Esophagus muscularis mucosa (tissue), 4 donors: ENCODE data around the gene CNOT10. TPM values are rescaled to one million over a fixed set of nuclear protein-coding genes. Genes with fewer than 3 reads are reported as not detected.
"Not testable (repeated sequence)": the region's sequence is repeated elsewhere in the genome, so short reads cannot be mapped to it uniquely, and the experiment has no call there.

ENCODE experiments used
- DNase-seq: peaks from one replicate; pipeline ENCODE4 v3.0.0-alpha.2; 2017; ENCODE audit errors: extremely low spot score
- H3K27ac ChIP-seq, 4 donors: fragments of 200-600 bp; sonication (generic); replicated peaks in 1 of 4; 1 replicate in 3 of 4; 2 replicates in 1 of 4; pipeline ENCODE4 v1.5.1; 2016 to 2019; ENCODE audit warnings: mild to moderate bottlenecking in 1 of 4
- H3K27me3 ChIP-seq, 4 donors: fragments of 200-600 bp; sonication (generic); one replicate each; pipeline versions ENCODE4 v1.5.1 to v1.6.0; 2016 to 2019
- H3K36me3 ChIP-seq, 4 donors: fragments of 200-600 bp; sonication (generic); one replicate each; pipeline ENCODE4 v1.5.1; 2016 to 2019
- H3K4me1 ChIP-seq, 4 donors: fragments of 200-600 bp; sonication (generic); one replicate each; pipeline ENCODE4 v1.5.1; 2016 to 2019
- H3K4me3 ChIP-seq, 4 donors: fragments of 200-600 bp; sonication (generic); 1 replicate in 2 of 4; 2 replicates in 2 of 4; pipeline ENCODE4 v1.5.1; 2016 to 2019; ENCODE audit warnings: mild to moderate bottlenecking in 4 of 4, moderate library complexity in 1 of 4
- H3K9me3 ChIP-seq, 4 donors: fragments of 200-600 bp; sonication (generic); 1 replicate in 3 of 4; 2 replicates in 1 of 4; pipeline ENCODE4 v1.5.1; 2016 to 2019
- EP300 ChIP-seq: sonication (generic); formaldehyde crosslinking; IDR thresholded peaks from one replicate; pipeline ENCODE4 v1.6.1; 2017; ENCODE audit warnings: antibody characterized with exemption
- POLR2A ChIP-seq: fragments of 450-650 bp; IDR thresholded peaks from one replicate; pipeline ENCODE4 v1.6.1; 2017; ENCODE audit warnings: antibody characterized with exemption, moderate library complexity, mild to moderate bottlenecking, low read depth
- POLR2AphosphoS5 ChIP-seq, 2 donors: sonication (generic); formaldehyde crosslinking; IDR thresholded peaks; one replicate each; pipeline ENCODE4 v1.6.1; 2017; ENCODE audit warnings: antibody characterized with exemption in 2 of 2
- WGBS: methylation state at CpG from one replicate; pipeline ENCODE4 v1.1.5; 2018; 5-methylcytosine and 5-hydroxymethylcytosine counted together
- intact Hi-C: fragments of 100-400 bp; cut with DNase I; formaldehyde crosslinking; loops from one replicate; pipeline ENCODE4 v1.15.1; 2023
- total RNA-seq, 4 donors: library from RNA; depleted of rRNA; stranded (reverse); fragments of >200 nt; gene quantifications; one replicate each; pipeline versions ENCODE4 v1.1.0 to v1.2.1, GENCODE V29; 2016
- TF ChIP-seq, protein P1 (sequence below), 3 experiments: fragments of 200-600 bp in 2 of 3; fragments of 450-650 bp in 1 of 3; sonication (generic) in 2 of 3; IDR thresholded peaks; one replicate each; pipeline ENCODE4 v1.5.1; 2017 to 2019; ENCODE audit warnings: antibody characterized with exemption in 3 of 3, mild to moderate bottlenecking in 2 of 3, moderate library complexity in 1 of 3

The CNOT10 gene
- total RNA-seq, 4 donors from 2014 or later, result 10.8 to 16.8 (median 15.4) TPM

- Histone ChIP-seq H3K36me3 (no peaks in the 10 kb centered on the region), H3K27ac (no peak overlapping the region), H3K4me1 (no peaks in the 10 kb centered on the region), H3K9me3 (no peaks in the 10 kb centered on the region), H3K4me3 (no peak overlapping the region), H3K27me3 (no peaks in the 10 kb centered on the region)
- no peak for DNase-seq
- TF ChIP-seq POLR2A, result no peak
- TF ChIP-seq, protein P1, sequence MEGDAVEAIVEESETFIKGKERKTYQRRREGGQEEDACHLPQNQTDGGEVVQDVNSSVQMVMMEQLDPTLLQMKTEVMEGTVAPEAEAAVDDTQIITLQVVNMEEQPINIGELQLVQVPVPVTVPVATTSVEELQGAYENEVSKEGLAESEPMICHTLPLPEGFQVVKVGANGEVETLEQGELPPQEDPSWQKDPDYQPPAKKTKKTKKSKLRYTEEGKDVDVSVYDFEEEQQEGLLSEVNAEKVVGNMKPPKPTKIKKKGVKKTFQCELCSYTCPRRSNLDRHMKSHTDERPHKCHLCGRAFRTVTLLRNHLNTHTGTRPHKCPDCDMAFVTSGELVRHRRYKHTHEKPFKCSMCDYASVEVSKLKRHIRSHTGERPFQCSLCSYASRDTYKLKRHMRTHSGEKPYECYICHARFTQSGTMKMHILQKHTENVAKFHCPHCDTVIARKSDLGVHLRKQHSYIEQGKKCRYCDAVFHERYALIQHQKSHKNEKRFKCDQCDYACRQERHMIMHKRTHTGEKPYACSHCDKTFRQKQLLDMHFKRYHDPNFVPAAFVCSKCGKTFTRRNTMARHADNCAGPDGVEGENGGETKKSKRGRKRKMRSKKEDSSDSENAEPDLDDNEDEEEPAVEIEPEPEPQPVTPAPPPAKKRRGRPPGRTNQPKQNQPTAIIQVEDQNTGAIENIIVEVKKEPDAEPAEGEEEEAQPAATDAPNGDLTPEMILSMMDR (IDR thresholded peaks at IDR 0.05), result no peak
- TF ChIP-seq POLR2AphosphoS5 (IDR thresholded peaks at IDR 0.05), result no peak
- no peak for TF ChIP-seq EP300
- intact Hi-C loops, result no loop called here
- 85% methylated on average over 8 of the region's 8 CpGs for WGBS
These were observed 109.7 kb downstream of the CNOT10 start for GRCh38 chr3:32794487-32795308.

DNA sequence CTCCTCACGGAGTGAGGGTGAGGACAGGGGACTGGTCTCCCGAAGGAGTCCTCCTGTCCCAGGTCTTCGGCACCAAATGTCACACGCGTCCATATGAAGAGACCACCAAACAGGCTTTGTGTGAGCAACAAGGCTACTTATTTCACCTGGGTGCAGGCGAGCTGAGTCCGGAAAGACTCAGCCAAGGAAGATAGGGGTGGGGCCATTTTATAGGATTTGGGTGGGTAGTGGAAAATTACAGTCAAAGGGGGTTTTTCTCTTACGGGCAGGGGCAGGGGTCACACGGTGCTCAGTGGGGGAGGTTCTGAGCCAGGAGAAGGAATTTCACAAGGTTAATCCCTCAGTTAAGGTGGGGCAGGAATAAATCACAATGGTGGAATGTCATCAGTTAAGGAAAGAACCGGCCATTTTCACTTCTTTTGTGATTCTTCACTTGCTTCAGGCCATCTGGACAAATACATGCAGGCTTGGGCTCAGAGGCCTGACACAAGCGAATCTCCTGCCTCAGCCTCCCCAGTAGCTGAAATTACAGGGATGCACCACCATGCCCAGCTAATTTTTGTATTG, 111.5 kb downstream of the CNOT10 start:
- H3K9me3 ChIP-seq, DNase-seq, H3K4me1 ChIP-seq, H3K4me3 ChIP-seq, H3K27me3 ChIP-seq, intact Hi-C loops, H3K36me3 ChIP-seq, H3K27ac ChIP-seq: not testable (repeated sequence)
- 90% methylated on average over 11 of the region's 11 CpGs for WGBS

DNA sequence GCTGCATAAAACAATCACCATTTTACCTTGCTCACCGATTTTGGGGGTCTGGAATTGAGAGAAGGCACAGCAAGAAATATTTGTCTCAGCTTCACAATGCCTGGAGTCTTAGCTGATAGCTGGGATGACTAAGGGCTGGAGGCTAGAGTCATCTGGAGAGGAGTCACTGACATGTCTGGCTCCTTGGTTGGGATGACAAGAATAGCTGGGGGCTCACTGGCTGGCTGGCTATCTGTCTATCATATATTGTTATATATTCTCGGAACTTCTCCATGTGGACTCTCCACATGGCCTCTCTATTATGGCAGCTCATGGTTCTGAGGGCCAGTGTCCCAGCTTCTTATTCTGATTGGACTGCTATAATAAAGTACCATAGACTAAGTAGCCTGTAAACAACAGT, 112.8 kb downstream of the CNOT10 start:
- WGBS, result 74% methylated on average over 2 of the region's 2 CpGs
- Histone ChIP-seq H3K27ac (no peak overlapping the region), H3K27me3 (no peaks in the 10 kb centered on the region), H3K36me3 (no peaks in the 10 kb centered on the region), H3K9me3 (no peaks in the 10 kb centered on the region), H3K4me1 (no peaks in the 10 kb centered on the region), H3K4me3 (no peak overlapping the region)
- TF ChIP-seq POLR2A, result no peak
- TF ChIP-seq EP300, result no peak
- TF ChIP-seq, protein P1 (IDR thresholded peaks at IDR 0.05), result no peak
- TF ChIP-seq POLR2AphosphoS5 (IDR thresholded peaks at IDR 0.05), result no peak
- intact Hi-C loops, result no loop called here
- no peak for DNase-seq

DNA sequence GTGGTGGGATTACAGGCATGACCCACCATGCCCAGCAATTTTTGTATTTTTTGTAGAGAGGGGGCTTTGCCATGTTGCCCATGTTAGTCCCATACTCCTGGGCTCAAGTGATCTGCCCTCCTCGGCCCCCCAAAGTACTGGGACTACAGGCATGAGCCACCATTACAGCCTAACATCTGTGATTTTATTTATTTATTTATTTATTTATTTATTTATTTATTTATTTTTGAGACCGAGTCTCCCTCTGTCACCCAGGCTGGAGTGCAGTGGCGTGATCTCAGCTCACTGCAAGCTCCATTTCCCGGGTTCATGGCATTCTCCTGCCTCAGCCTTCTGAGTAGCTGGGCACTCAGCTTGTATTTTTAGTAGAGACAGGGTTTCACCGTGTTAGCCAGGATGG, 116.5 kb downstream of the CNOT10 start:
- DNase-seq, H3K27ac ChIP-seq, H3K9me3 ChIP-seq, H3K4me3 ChIP-seq, H3K27me3 ChIP-seq, H3K36me3 ChIP-seq, H3K4me1 ChIP-seq, intact Hi-C loops: not testable (repeated sequence)
- 97% methylated on average over 5 of the region's 5 CpGs for WGBS

- intact Hi-C loops, result no loop called here
- 33% methylated on average over 2 of the region's 2 CpGs for WGBS
- no peak for DNase-seq
- no peaks in the 10 kb centered on the region for H3K36me3 ChIP-seq
- no peaks in the 10 kb centered on the region for H3K9me3 ChIP-seq
- H3K4me3 ChIP-seq, result no peak overlapping the region
- H3K27me3 ChIP-seq, result peaks cover 0 to 35% (median 20%) of the 10 kb centered on the region in 4 donors
- TF ChIP-seq, protein P1 (IDR thresholded peaks at IDR 0.05), result no peak
- no peak for TF ChIP-seq EP300
- H3K27ac ChIP-seq, result no peak overlapping the region
- H3K4me1 ChIP-seq, result peaks cover 16 to 22% (median 21%) of the 10 kb centered on the region in 4 donors
These were observed 128.2 kb downstream of the CNOT10 start for GRCh38 chr3:32813180-32813579.

- DNase-seq, result no peak
- Histone ChIP-seq H3K9me3 (no peaks in the 10 kb centered on the region), H3K4me3 (no peak overlapping the region), H3K4me1 (peaks cover 19 to 30% (median 29%) of the 10 kb centered on the region in 4 donors), H3K27me3 (peaks cover 0 to 45% (median 29%) of the 10 kb centered on the region in 4 donors), H3K27ac (no peak overlapping the region), H3K36me3 (no peaks in the 10 kb centered on the region)
- 76% methylated on average over 6 of the region's 6 CpGs for WGBS
- intact Hi-C loops, result no loop called here
- TF ChIP-seq, protein P1 (IDR thresholded peaks at IDR 0.05), result no peak
- TF ChIP-seq POLR2AphosphoS5 (IDR thresholded peaks at IDR 0.05) (no peak), EP300 (no peak), POLR2A (no peak)
These were observed 129.4 kb downstream of the CNOT10 start for GRCh38 chr3:32814361-32814760.
